RWPE1 (cell line): ENCODE results near the gene ELOVL2.

Source experiments
- CTCF ChIA-PET: fragments of 350-600 bp; sonication (Branson Sonifier 250); formaldehyde crosslinking; extraction: SDS; loops from one replicate; lab custom pipeline; 2021; lab: Yijun Ruan, JAX
- POLR2A ChIA-PET: fragments of 400-600 bp; formaldehyde crosslinking; extraction: SDS; loops from one replicate; lab custom pipeline; 2020; ENCODE audit warnings: antibody characterized with exemption; ENCODE audit not compliant: low non-redundant PET; lab: Yijun Ruan, JAX
- DNase-seq: peaks from one replicate; pipeline ENCODE4 v3.0.0; 2012; ENCODE audit warnings: low spot score
- H3K27ac ChIP-seq: fragments of 450-650 bp; 2 replicates; pipeline ENCODE4 v1.5.1; 2017
- TF ChIP-seq, protein P1 (sequence below): fragments of 450-650 bp; conservative IDR thresholded peaks from 2 replicates; pipeline ENCODE4 v1.5.1; 2017; ENCODE audit warnings: low read depth, mild to moderate bottlenecking

The ELOVL2 gene

DNA sequence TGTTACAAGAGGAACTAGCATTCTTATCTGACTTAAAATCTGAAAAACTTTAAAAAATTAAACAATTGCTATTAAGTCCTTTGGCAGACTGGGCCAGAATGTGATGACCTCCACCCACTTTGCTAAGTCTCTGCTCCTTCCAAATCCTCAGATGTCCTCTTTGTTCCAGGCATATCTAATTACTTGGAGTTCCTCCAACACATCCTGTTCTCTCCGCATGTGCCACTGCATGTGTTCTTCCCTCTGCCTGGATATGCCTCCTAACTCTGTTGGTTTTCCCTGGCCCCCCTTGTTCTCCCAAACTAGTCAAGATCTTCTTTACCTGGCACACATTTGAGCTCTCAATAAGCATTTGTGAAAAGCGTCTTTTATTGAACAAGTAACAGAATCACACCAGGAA lies 23.1 kb downstream of the ELOVL2 start:
- POLR2A ChIA-PET = no interaction called here
- no peak for DNase-seq
- no peak overlapping the region for H3K27ac ChIP-seq

DNA sequence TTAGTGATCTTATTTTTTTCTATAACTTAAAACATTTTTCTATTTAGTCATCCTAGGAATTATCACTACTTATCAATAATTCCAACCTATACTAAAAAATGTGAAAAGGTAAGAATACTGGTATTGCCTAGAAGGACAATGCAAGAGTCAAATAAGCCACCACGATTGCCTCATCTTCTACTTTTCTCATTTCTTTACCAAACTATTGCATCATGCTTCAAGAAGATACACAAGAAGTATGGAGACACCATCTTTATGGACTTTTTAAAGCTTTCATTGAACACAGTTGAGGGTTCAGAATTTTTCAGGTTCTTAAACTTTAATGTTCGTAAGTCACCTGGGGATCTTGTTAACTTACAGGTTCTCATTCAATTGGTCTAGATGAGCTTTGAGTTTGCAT lies 25.9 kb downstream of the ELOVL2 start:
- ChIA-PET POLR2A (no interaction called here), CTCF (no interaction called here)
- TF ChIP-seq, protein P1, sequence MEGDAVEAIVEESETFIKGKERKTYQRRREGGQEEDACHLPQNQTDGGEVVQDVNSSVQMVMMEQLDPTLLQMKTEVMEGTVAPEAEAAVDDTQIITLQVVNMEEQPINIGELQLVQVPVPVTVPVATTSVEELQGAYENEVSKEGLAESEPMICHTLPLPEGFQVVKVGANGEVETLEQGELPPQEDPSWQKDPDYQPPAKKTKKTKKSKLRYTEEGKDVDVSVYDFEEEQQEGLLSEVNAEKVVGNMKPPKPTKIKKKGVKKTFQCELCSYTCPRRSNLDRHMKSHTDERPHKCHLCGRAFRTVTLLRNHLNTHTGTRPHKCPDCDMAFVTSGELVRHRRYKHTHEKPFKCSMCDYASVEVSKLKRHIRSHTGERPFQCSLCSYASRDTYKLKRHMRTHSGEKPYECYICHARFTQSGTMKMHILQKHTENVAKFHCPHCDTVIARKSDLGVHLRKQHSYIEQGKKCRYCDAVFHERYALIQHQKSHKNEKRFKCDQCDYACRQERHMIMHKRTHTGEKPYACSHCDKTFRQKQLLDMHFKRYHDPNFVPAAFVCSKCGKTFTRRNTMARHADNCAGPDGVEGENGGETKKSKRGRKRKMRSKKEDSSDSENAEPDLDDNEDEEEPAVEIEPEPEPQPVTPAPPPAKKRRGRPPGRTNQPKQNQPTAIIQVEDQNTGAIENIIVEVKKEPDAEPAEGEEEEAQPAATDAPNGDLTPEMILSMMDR = no peak
- DNase-seq = no peak
- no peak overlapping the region for H3K27ac ChIP-seq

More for the DNA sequence above, 23.1 kb downstream of the ELOVL2 start:
- CTCF ChIA-PET = interaction anchor here (0.6 kb wide), 1 partner anchor 13 kb away, joined by 3 read pairs; no protein-coding TSS in a partner anchor
- TF ChIP-seq, protein P1 = no peak

DNA sequence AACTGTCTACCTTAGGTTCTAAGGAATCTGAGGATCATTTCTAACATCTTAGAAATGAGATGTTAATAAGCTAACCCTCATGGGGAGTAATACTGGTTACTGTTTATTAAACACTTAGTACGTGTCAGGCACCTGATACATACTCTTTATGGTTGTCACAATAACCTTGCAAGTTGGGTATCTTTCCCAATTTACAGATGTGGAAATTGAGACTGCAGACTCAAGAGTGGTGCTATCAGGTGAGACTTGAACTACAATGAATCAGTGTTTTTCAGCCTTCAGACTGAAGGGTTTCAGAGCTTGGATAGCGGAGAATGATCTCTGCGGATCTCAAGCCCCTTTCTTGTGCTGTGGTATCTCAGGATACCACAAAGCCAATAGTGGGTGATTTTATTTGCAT lies 27.0 kb downstream of the ELOVL2 start:
- TF ChIP-seq, protein P1 = no peak
- CTCF ChIA-PET = interaction anchor here (0.6 kb wide), 1 partner anchor 108 kb away, joined by 3 read pairs; no protein-coding TSS in a partner anchor
- POLR2A ChIA-PET = no interaction called here
- no peak for DNase-seq
- H3K27ac ChIP-seq = no peak overlapping the region

DNA sequence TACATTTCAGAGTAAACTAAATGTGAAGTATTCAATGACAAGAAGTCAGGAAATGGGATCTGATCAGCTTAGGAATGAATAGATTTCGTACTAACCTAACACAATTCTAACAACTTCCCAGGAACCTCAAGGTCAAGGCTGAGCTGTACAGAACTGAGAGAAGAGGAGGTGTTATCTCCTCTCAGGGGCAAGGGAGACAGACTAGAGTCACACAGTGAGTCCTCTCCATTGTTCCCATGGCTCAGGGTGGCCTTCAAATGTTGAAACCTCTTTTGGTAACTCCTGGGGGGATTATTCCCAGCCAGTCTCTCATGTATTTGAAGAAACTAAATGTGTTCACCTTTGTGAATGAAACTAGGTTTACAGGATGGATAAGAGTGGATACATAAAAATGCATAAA lies 27.7 kb downstream of the ELOVL2 start:
- TF ChIP-seq, protein P1 = no peak
- no peak for DNase-seq
- POLR2A ChIA-PET = no interaction called here
- CTCF ChIA-PET = no interaction called here
- H3K27ac ChIP-seq = no peak overlapping the region

DNA sequence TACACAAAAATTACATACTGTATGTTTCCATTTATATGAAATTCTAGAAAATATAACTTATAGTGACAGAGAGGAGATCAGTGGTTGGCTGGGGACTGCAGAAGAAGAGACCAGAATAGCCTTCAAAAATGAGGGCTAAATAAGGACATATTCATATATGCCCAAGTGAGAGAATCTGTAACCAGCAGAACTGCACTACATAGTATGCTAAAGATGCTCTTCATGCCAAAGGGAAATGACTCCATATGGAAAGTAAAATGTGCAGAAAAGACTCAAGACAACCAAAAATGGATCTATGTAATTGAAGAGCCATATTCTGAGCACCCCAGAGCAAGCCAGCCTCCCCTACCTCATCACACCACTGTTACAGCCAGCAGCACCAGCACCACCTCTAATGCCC lies 29.0 kb downstream of the ELOVL2 start:
- no peak overlapping the region for H3K27ac ChIP-seq
- no peak for DNase-seq
- TF ChIP-seq, protein P1 = no peak
- POLR2A ChIA-PET = no interaction called here
- CTCF ChIA-PET = no interaction called here

DNA sequence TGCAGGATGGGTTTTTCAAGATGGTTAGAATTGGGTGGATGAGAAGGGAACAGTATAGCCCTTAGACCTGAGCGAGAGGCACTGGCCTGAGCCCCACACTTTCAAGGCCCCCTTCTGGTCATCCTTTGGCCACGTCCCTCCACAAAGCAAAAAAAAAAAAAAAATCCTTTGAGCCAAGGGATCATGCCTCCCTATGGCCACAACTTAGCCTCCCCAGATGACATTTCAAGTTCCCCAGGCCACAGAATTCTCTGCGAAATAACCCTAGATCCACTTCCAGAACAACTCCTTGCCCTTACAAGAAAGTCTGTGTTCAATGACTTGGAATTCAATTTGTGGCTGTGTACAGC lies 30.4 kb downstream of the ELOVL2 start:
- ChIA-PET POLR2A (no interaction called here), CTCF (no interaction called here)
- DNase-seq = no peak
- no peak overlapping the region for H3K27ac ChIP-seq
- TF ChIP-seq, protein P1 = no peak
